ENCODE results near the gene USP43.

The USP43 gene

DNA sequence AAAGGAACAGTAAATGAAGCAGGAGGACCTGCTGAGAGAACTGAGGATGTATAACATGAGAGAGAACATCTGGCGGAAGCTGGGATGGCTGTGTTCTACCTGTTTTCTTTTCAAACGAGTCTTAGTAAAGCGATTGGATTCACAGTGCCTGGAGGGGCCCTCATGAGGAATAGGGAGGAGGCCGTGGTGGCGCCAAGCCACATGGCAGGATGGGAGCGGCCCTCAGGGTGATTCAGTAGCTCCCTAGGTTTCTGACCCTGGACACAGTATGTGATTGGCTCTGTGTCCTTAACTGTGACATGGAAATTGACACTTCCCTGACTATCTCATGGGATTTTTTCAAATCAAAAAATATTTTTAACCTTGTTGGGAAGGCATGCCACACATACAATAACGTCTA, 32.1 kb downstream of the USP43 start:
- ATAC-seq, result no peak
- DNase-seq, result no peak
- Mint-ChIP-seq H3K4me3 (no peak overlapping the region), H3K27ac (no peak overlapping the region), H3K4me1 (no peaks in the 10 kb centered on the region), H3K9me3 (peaks cover 0 to 6% of the 10 kb centered on the region in 2 donors), H3K27me3 (no peaks in the 10 kb centered on the region)

GRCh38 chr17:9677896-9678295, 32.6 kb downstream of the USP43 start:
- Mint-ChIP-seq H3K27me3 (no peaks in the 10 kb centered on the region), H3K4me3 (no peak overlapping the region), H3K9me3 (peaks cover 0 to 6% of the 10 kb centered on the region in 2 donors), H3K27ac (peak overlapping the region in 1 of 2 donors; percentile 40), H3K4me1 (no peaks in the 10 kb centered on the region)
- DNase-seq (no peak), ATAC-seq (no peak)

- Mint-ChIP-seq H3K4me3 (no peak overlapping the region), H3K27ac (no peak overlapping the region), H3K4me1 (no peaks in the 10 kb centered on the region), H3K27me3 (no peaks in the 10 kb centered on the region), H3K9me3 (peaks cover 0 to 14% of the 10 kb centered on the region in 2 donors)
- ATAC-seq, result no peak
- DNase-seq, result no peak
These were observed 39.8 kb downstream of the USP43 start for GRCh38 chr17:9684955-9685621.

DNA sequence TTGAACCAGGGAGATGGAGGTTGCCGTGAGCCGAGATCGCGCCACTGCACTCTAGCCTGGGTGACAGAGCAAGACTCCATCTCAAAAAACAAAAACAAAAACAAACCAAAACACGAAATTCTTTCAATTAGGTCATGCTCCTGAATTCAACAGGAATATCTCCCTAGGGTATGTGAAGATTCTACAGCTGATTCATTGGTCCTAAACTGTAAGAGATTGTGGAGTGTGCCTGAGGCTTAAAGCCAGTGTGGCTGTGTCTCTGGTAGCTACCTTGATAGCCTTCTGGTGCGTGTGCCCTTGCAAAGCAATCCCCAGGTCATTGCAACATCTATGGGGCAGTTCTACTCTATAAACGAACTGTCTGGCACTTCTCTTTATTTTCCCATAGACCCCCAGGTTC, 48.4 kb downstream of the USP43 start:
- Mint-ChIP-seq H3K4me3 (no peak overlapping the region), H3K9me3 (peaks cover 0 to 8% of the 10 kb centered on the region in 2 donors), H3K27ac (no peak overlapping the region), H3K4me1 (no peaks in the 10 kb centered on the region), H3K27me3 (no peaks in the 10 kb centered on the region)
- ATAC-seq, result no peak
- no peak for DNase-seq

DNA sequence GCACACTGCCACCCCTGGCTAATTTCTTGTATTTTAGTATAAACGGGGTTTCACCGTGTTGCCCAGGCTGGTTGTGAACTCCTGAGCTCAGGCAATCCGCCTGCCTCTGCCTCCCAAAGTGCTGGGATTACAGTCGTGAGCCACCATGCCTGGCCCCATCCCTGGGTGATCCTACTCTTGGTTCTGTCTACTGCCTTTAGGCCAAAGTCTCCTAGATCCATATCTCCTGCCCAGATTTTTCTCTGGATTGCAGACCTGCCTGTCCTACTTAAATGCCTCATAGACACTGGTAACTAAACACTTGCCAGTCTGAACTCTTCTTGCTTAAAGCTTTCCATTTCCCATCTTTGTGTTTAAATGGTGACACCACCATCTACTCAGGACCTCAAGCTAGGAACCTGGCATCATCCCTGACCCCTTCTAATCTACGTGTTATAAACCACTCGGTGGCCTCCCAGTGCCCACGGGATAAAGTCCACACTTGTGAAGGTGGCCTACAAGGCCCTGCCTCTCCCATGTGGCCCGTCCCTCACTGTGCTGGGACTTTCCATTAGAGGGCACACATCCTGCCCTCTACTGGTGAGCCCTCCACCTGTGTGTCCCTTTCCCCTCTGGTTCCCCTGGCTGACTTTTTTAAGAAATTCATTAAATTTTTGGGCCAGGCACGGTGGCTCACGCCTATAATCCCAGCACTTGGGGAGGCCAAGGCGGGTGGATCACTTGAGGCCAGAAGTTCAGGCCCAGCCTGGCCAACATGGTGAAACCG, 51.1 kb downstream of the USP43 start:
- DNase-seq (no peak), ATAC-seq (no peak)
- Mint-ChIP-seq H3K27ac (peak overlapping the region in 1 of 2 donors; percentile 24), H3K4me1 (no peaks in the 10 kb centered on the region), H3K4me3 (no peak overlapping the region), H3K27me3 (no peaks in the 10 kb centered on the region), H3K9me3 (peaks cover 0 to 8% of the 10 kb centered on the region in 2 donors)

- H3K4me3 Mint-ChIP-seq, result no peak overlapping the region
- H3K4me1 Mint-ChIP-seq, result no peaks in the 10 kb centered on the region
- H3K27ac Mint-ChIP-seq, result no peak overlapping the region
- no peaks in the 10 kb centered on the region for H3K27me3 Mint-ChIP-seq
- H3K9me3 Mint-ChIP-seq, result peaks cover 0 to 8% of the 10 kb centered on the region in 2 donors
- no peak for ATAC-seq
- DNase-seq, result no peak
These were observed 54.8 kb downstream of the USP43 start for GRCh38 chr17:9700136-9700535.

DNA sequence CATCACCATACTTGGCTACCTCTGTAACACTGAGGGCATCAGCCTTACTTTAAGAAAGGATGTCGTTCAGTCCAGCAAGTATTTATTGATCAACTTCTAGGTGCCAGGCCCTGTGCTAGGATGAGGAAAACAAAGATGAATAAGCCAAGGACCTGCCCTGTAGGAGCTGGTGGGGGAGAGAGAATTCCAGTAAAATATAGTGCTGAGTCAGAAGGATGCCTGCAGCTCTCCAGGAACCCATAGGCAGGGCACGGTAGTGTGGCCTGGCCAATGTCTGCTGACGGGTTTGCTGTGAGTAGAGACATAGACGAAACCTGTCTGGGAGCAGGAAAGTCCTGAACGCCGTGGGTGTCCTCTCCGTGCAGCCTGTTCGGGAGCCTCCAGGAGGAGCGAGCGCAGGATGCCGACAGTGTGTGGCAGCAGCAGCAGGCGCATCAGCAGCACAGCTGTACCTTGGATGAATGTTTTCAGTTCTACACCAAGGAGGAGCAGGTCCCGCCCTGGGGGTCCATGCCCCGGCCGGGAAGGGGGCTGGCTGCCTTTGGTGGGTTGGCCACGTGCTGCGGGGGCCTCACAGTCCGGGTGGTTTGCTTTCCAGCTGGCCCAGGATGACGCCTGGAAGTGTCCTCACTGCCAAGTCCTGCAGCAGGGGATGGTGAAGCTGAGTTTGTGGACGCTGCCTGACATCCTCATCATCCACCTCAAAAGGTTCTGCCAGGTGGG, 55.6 kb downstream of the USP43 start:
- Mint-ChIP-seq H3K27me3 (no peaks in the 10 kb centered on the region), H3K27ac (peak overlapping the region in 1 of 2 donors; percentile 37), H3K4me3 (no peak overlapping the region), H3K4me1 (no peaks in the 10 kb centered on the region), H3K9me3 (peaks cover 0 to 8% of the 10 kb centered on the region in 2 donors)
- no peak for ATAC-seq
- no peak for DNase-seq

- no peaks in the 10 kb centered on the region for H3K4me1 Mint-ChIP-seq
- ATAC-seq (no peak), DNase-seq (no peak)
- H3K27me3 Mint-ChIP-seq, result no peaks in the 10 kb centered on the region
- H3K27ac Mint-ChIP-seq, result no peak overlapping the region
- H3K9me3 Mint-ChIP-seq, result no peaks in the 10 kb centered on the region
- H3K4me3 Mint-ChIP-seq, result no peak overlapping the region
These were observed 57.2 kb downstream of the USP43 start for GRCh38 chr17:9702482-9702881.

GRCh38 chr17:9702914-9703780, 57.8 kb downstream of the USP43 start:
- no peak overlapping the region for H3K27ac Mint-ChIP-seq
- H3K9me3 Mint-ChIP-seq, result no peaks in the 10 kb centered on the region
- no peaks in the 10 kb centered on the region for H3K27me3 Mint-ChIP-seq
- ATAC-seq (no peak), DNase-seq (no peak)
- no peak overlapping the region for H3K4me3 Mint-ChIP-seq
- H3K4me1 Mint-ChIP-seq, result no peaks in the 10 kb centered on the region

- Mint-ChIP-seq H3K27ac (no peak overlapping the region), H3K27me3 (no peaks in the 10 kb centered on the region), H3K9me3 (no peaks in the 10 kb centered on the region), H3K4me3 (no peak overlapping the region), H3K4me1 (no peaks in the 10 kb centered on the region)
- ATAC-seq (no peak), DNase-seq (no peak)
These were observed 58.4 kb downstream of the USP43 start for GRCh38 chr17:9703781-9704082.

- no peaks in the 10 kb centered on the region for H3K4me1 Mint-ChIP-seq
- no peak for DNase-seq
- no peaks in the 10 kb centered on the region for H3K9me3 Mint-ChIP-seq
- ATAC-seq, result no peak
- H3K4me3 Mint-ChIP-seq, result no peak overlapping the region
- no peaks in the 10 kb centered on the region for H3K27me3 Mint-ChIP-seq
- H3K27ac Mint-ChIP-seq, result no peak overlapping the region
These were observed 60.4 kb downstream of the USP43 start for GRCh38 chr17:9705745-9706144.

- Mint-ChIP-seq H3K4me3 (no peak overlapping the region), H3K27me3 (no peaks in the 10 kb centered on the region), H3K9me3 (no peaks in the 10 kb centered on the region), H3K4me1 (no peaks in the 10 kb centered on the region), H3K27ac (no peak overlapping the region)
- ATAC-seq (no peak), DNase-seq (no peak)
These were observed 62.6 kb downstream of the USP43 start for GRCh38 chr17:9707948-9708347.

DNA sequence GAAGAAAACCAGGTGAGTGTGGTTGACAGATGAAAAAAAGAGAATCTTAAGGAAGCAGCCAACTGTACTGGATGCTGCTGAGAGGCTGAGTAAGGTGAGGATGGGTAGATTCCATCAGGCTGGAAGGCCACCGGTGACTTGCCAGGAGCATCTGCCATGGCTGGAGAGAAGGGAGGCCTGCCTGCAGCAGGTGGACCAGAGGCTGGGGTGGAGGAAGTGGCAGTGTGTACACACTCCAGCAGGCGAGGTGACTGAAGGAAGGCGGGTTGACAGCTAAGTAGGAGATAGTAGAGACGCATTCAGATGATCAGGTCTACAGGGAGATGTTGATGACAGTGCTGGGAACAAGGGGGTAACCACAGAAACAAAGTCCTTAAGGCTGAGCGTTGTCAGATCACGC, 69.5 kb downstream of the USP43 start:
- no peak overlapping the region for H3K27ac Mint-ChIP-seq
- ATAC-seq, result no peak
- H3K4me1 Mint-ChIP-seq, result no peaks in the 10 kb centered on the region
- no peak overlapping the region for H3K4me3 Mint-ChIP-seq
- no peaks in the 10 kb centered on the region for H3K27me3 Mint-ChIP-seq
- DNase-seq, result no peak
- no peaks in the 10 kb centered on the region for H3K9me3 Mint-ChIP-seq

DNA sequence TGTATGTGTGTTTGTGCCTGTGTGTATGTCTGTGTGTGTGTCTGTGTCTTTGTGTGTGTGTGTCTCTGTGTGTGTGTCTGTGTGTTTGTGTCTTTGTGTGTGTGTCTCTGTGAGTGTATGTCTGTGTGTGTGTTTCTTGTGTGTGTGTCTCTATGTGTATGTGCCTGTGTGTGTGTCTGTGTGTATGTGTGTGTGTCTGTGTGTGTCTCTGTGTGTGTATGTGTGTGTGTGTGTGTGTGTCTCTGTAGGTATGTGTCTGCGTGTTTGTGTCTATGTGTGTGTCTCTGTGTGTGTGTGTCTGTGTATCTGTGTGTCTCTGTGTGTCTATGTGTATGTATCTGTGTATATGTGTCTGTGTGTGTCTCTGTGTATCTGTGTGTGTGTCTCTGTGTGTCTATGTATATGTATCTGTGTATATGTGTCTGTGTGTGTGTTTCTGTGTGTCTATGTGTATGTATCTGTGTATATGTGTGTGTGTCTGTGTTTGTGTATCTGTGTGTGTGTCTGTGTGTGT, 70.2 kb downstream of the USP43 start:
- DNase-seq (no peak), ATAC-seq (no peak)
- no peaks in the 10 kb centered on the region for H3K27me3 Mint-ChIP-seq
- no peaks in the 10 kb centered on the region for H3K9me3 Mint-ChIP-seq
- no peak overlapping the region for H3K4me3 Mint-ChIP-seq
- no peak overlapping the region for H3K27ac Mint-ChIP-seq
- H3K4me1 Mint-ChIP-seq, result no peaks in the 10 kb centered on the region

DNA sequence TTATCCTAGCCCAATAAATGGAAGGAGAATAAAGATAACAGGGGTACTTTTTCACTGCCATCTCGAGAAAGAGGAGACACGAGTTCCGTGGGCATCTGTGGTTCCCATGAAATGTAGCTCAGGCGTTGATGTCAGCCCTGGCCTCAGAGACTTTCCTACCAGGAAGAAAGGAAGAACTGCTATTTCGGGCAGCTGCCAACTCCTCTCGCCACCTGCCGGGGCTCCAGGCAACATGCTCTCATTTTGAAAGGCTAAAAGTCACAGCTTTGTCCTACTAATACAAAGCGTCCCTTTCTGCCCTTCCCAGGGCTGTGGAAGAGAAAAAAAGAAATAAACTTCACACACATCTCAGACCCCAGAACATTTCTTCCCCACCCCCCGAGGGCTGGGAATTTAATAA, 80.3 kb downstream of the USP43 start:
- no peak for ATAC-seq

More for the DNA sequence above, 80.3 kb downstream of the USP43 start:
- Mint-ChIP-seq H3K4me1 (no peaks in the 10 kb centered on the region), H3K27ac (peak overlapping the region in 1 of 2 donors; percentile 42), H3K27me3 (peaks cover 9% of the 10 kb centered on the region), H3K4me3 (no peak overlapping the region), H3K9me3 (no peaks in the 10 kb centered on the region)
- no peak for DNase-seq
